ENCODE measurements around the gene TMC1.

DNA sequence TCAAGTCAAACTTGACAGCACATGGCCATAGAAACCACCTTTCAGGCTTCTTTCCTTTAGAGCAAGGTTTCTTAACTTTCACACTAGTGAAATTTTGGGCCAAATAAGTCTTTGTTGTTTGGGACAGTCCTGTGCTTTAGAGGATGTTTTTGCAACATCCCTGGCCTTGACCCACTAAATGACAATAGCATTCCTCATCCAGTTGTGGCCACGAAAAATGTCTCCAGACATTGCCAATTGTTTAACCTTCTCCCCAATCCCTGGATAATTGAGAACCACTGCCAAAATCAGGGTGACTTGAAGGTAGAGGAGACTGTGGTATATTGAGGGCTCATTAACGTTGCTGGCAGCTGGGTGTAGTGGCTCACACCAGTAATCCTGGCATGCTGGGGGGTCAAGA is 359.4 kb downstream of the TMC1 start:
- TF ChIP-seq CTCF (IDR thresholded peaks at IDR 0.05) (no peak), EP300 (IDR thresholded peaks at IDR 0.05) (no peak)

All from upper lobe of left lung (tissue), 4 donors.